Epidermal melanocyte (primary cell): ENCODE results near the gene RANBP3.

Experiments used
- DNase-seq: peaks from one replicate; pipeline ENCODE4 v3.0.0; 2011; ENCODE audit warnings: low spot score; ENCODE audit not compliant: insufficient read length

RANBP3 gene

DNA sequence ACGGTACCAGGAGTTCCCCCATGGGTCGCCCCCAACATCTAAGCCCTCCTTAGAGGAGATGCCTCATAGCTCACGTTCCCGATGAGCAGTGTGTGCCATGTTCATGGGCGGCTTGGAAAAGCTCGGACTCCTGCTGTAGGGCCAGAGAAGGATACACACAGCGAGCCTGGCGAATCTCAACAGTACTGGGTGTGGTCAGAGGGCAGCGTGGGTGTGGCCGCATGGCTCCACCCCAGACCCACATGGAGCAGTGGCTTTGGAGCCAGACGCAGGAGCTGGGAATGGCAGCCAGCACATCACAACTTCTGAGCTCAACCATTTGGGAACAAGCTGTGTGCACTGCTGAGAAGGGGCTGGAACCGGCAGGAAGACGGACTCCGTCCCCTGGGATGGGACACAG is 48.3 kb downstream of the RANBP3 start:
- no peak for DNase-seq

DNA sequence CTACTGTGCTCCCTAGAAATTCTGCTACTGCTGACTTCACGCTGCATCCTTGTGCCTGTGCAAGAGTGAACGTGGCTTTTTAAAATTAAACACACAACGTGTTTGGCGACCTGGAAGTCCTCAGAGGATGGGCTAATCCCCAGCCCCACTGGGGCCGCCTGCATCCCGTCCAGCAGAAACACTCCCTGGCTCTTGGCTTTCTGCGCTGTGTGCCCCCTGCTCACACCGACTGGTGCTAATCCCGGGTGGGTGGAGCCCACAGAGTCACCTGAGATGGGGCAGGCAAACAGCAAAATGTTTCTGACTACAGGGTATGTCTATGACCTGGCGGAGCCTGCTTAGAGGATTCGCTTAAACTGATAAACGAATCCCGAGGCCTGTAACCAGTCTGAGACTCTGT is 48.8 kb downstream of the RANBP3 start:
- DNase-seq, result no peak

DNA sequence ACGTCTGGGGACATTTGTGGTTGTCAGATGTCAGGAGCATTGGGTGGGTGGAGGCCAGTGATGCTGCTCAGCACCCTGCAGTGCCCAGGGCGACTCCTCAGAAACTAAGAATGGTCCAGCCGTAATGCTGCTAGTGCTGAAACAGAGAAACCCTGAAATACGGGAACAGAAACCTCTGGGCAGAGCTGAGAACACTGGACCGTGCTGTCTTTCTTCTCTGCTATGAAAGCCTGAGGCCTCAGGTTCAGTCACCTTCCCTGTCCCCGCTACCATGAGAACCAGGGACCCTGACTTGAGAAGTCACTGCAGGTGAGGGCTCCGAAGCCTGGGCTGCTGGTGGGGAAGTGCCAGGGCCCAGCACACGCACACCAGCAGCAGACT is 50.5 kb downstream of the RANBP3 start:
- DNase-seq, result no peak

DNA sequence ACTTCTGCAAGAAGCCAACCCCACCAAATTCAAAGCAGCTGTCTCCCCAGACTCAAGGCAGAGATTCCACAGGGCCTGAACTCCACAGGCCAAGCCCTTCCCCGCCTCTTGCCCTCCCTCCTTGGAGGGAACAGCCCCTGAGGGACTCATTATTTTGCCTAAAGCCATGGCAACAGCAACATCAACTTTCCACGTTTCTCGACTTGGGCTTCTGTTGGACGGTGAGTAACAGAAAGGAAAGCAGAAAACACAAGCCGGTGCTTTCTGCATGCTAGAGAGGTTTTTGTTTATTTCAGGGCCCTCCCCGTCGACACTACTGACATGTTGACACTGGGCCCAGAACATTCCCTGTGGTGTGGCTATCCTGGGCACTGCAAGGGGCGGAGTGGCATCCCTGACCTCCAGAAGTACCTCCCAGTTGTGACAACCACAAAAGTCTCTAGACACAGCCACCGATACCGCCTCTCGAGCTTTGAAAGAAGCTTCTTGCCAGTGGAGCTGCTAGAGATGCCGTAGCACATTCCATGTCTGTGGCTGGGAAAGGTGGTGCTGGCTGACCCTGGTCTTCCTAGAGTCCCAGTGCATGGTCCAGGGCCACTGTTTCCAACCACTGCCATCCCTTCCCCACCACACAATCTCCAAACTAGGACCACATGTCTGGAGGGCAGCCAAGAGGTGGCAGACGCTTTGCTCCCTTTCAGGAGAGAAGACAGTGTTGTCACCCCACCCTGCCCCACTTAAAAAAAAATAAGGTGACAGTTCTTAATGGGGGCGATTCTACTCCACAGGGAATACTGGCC is 51.1 kb downstream of the RANBP3 start:
- peak; percentile 76 for DNase-seq

DNA sequence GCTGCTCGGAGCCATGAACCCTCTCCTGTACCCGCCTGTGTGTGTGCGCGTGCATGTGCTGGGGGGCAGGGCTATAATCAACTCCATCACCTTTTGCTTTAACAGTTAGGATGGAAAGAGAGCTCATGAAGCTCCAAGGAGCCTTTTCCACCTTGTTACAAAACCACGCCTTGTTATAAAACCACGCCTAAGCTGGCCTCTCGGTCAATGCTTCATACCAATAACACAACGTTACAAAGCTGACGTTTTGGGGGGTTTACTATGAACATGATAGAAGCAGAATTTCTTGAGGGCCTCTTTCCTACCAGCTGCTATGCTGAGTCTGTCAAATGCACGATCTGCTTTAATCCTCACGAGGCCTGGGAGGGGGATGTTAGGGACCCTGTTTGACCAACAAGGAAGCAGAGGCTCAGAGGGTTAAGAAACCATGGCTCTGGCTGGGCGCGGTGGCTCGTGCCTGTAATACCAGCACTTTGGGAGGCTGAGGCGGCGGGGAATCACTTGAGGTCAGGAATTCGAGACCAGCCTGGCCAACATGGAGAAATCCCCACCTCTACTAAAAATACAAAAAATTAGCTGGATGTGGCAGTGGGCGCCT is 52.0 kb downstream of the RANBP3 start:
- DNase-seq, result no peak

DNA sequence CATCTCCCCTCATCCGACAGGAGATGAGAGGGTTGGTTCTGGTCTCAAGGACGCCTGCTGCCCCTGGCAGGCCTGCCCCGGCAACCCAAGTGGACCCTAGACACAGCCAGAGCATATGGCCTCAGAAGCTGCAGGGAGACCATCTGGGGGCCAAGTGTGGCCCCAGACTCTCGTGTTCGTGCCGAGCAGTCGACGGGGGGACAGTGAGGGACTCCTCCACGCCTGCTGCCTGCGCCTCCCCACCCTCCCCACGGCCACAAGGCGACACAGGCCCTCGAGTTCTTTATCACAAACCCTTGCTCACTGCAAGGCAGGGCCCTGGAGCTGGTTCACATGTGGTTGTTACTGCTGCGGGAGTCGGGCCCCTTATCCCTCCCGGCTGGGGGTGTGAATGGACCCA is 54.6 kb downstream of the RANBP3 start:
- no peak for DNase-seq

DNA sequence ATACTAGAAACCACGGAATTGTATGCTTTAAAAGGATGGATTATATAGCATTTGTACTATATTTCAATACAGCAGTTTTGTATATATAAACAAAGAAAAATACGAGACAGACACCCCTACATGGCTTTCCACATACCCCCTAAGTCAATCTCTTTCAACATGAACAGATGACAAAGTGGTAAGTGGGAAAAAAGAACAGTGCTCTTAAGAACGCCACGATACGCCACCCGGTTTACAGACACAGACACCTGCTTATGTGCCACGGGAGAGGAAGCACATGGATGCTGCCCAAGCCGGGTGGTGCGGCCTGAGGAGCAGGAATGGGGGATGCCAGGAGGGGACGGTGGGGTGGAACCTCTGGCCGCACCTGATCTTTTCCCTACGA is 55.8 kb downstream of the RANBP3 start:
- no peak for DNase-seq

DNA sequence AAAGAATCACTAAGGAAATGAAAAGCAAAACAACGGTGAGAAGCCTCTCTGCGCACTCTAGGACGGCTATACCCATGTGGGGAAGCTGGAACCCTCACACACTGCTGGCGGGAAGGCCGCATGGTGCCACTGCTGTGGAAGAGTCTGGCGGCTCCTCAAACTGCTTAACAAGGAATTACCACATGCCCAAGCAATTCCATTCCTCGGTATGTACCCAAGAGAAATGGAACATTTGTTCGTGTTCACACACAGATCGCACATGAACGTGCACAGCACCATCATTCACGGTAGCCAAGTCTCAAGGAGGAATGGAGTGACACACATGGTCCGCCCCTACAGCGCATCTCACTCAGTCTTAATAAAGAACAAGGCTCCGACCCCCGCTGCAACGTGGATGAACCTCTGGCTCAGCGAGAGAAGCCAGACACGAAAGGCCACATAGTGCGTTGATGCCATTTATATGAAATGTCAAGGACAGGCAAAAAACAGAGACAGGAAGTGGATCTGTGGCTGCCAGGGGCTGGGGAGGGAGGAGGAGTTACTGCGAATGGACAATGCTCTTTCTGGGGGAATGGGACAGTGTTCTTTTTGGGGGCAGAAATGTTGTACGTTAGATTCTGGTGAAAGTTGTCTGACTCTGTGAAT is 56.3 kb downstream of the RANBP3 start:
- no peak for DNase-seq

DNA sequence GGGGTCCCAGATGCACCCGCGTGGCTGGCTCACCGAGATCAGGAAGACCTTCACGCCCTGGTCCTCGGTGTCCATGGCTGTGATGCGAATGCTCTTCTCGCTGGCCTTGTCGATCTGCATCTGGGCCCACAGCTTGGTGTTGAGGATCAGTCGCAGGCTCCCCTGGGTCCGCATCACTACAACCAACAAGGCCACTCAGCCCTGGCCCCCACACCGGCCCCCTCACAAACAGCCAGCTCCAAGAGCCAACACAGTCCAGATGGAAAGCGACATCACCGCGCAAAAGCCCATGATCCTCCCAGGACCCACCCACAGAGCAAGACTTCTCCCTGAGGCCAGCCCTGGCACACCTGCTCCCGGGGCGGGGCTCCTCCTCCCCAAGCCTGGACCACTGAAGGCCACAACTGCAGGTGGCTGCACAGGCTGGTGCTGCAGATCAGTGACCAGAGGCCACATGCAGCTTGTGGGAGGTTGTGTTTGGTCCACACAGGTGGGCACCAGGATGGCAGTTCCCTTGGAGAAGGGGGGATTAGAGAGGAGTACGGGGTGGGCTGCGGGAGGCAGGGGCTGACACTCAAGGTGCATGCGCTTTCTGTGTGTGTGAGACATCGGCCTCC is 59.4 kb downstream of the RANBP3 start:
- no peak for DNase-seq

DNA sequence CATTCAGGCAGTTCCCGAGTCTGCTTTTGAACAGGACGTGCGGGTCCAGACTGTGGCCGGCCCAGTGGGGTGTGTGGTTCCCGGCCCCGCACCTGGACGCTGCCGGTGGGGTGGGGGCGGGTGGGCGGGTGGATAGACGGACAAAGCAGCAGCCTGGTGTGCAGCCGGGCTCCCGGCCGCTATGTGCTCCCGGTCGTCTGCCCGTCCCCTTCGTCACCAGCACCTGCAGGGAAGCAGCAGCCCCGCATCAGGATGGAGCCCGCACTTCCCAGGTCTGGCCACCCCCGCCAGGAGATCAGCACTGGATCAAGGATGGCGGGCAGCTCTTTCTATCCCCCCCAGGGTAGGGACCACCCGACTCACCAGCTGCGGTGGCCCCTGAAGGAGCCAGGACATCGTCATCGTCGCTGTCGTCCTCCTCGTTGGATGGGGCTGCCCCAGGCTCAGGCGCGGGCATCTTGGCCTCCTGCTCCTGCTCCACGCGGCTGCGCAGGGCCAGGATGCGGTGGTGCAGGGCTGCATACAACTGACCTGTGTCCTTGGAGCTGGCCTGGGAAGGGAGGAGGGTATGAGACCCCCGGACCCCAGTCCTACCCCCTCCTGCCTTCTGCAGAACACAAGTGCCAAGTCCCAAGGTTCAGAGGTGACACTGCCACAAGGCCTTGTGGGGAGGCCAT is 60.4 kb downstream of the RANBP3 start:
- DNase-seq, result no peak

DNA sequence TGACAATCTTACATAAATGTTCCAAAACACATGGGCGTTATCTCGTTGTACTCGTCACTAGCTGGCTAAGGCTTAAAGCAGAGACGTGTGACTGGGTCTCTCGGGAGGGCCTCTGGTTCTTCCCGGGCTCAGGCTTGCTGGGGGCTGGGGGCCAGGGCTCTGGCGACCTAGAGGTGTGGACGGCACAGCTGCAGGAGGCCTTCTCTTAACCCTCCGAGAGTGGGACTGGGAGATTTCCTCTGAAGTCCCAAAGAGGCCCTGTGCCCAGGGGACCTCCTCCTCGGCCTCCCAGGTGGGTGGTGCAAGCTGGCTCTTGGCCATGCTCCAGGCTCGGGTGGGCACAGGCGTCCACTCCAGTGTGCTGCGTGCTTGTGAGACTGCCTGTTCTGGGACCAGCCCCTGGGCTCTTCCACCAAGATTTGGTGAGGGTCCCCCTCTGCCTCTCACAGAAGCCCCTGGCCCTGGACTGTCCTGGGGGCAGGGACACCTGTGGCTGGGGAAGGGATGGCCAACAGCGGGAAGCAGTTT is 61.7 kb downstream of the RANBP3 start:
- DNase-seq, result no peak

DNA sequence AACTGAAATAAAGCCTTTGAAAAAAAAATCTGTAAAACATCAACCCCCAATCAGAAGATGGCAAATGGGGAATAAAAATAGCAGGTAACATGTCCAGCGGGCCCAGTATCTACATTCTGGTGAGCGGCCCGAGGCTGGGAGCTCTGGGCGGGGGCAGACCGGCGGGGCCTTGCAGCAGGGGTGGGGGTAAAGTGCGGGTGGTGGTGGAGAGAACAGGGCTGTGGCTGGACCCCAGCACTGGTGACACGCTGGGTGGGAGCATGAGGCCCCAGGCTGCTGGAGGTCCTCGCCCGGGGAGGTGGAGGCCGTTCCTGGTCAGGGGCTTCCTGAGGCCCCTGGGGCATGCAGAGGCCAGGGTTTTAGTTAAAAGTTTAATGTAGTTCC is 62.2 kb downstream of the RANBP3 start:
- no peak for DNase-seq

DNA sequence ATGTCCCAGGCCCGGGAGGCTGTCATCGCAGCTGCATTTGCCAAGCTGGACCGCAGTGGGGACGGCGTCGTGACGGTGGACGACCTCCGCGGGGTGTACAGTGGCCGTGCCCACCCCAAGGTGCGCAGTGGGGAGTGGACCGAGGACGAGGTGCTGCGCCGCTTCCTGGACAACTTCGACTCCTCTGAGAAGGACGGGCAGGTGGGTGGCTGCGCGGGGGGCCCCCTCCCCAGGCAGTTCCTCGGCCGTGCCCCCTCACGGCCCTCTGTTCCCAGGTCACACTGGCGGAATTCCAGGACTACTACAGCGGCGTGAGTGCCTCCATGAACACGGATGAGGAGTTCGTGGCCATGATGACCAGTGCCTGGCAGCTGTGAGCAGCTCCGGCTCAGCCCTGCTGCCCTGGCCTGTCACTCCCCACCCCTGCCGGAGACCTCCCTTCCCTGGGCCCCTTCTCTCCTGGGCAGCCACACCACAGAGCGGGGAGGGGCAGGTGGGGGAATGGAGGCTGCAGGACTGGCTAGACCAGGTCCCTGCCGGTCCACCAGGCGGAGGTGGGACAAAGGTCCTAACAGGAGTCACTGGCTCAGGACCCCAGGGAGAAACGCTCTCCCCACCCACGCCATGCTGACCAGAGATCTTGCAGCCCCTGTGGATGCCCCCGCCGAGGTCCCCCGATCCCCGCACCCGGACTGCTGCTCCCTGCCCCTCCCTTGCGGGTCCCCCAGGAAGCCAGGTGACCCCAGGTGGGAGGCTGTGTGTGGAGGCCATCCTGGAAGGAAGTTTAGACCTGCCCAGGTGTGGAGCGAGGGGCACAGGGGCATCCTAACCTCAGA is 62.8 kb downstream of the RANBP3 start:
- DNase-seq, result no peak

DNA sequence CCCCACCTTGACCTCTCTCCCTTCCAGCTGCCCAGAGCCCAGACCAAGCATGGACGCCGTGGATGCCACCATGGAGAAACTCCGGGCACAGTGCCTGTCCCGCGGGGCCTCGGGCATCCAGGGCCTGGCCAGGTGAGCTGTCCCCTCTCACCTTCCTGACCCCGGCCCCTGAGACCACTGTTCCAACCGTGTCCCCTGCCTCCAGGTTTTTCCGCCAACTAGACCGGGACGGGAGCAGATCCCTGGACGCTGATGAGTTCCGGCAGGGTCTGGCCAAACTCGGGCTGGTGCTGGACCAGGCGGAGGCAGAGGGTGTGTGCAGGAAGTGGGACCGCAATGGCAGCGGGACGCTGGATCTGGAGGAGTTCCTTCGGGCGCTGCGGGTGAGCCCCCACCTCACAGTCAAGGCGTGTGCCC is 63.6 kb downstream of the RANBP3 start:
- DNase-seq, result no peak

DNA sequence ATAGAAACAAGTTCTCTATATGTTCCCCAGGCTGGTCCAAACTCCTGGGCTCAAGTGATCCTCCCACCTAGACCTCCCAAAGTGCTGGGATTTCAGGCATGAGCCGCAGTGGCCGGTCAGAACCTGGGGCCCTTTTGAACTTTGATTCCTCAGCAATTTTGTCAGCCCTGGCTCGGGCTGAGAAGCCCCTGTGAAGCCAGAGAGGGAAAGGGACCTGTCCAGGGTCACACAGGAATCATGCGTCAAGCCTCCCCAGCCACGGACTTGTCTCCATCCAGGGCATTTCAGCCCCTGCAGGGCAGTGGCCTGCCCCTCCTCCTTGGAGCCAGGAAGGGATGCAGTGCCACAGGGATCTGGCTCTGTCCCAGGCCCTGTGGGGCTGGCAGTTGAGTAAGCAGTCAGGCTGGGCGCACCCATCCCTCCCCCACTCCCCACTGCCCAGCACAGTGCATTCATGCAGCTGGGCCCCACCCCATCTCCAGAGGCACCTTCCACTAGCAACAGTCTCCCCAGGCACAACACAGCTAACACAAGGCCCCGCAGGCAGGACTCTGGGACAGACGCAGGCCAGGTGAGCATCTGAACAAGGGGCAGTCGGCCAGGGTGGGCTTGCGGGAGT is 64.1 kb downstream of the RANBP3 start, which contains the start of gene CAPS:
Gene CAPS, plus strand, starts transcription at position 516 of the 619 bp plus-strand sequence. CDS start 153 bp downstream, outside the sequence.
- peak; percentile 79 for DNase-seq

DNA sequence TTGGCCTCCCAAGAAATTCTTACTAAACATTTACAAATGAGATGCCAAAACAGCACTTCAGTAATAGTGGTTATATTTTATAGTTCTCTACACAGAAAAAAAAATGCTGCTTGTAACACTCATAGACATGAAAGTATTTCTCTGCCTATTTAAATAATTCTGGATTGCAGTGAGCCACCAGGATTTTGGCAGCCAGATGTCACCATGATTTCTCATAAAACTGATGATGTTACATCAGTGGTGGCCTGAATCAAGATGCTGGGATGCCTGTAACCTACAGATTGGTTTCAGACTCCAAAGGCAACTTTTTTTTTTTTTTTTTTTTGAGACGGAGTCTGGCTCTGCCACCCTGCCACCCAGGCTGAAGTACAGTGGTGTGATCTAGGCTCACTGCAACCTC is 66.6 kb downstream of the RANBP3 start:
- no peak for DNase-seq

DNA sequence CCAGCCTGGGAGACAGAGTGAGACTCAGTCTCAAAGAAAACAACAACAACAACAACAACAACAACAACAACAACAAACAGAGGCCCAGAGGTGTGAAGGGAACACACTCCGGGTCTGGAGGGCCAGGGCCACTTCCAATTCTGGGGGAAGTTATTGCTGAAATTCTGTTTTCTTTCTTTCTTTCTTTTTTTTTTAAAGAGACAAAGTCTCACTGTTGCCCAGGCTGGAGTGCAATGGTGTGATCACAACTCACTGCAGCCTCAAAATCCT is 67.4 kb downstream of the RANBP3 start:
- DNase-seq, result no peak

DNA sequence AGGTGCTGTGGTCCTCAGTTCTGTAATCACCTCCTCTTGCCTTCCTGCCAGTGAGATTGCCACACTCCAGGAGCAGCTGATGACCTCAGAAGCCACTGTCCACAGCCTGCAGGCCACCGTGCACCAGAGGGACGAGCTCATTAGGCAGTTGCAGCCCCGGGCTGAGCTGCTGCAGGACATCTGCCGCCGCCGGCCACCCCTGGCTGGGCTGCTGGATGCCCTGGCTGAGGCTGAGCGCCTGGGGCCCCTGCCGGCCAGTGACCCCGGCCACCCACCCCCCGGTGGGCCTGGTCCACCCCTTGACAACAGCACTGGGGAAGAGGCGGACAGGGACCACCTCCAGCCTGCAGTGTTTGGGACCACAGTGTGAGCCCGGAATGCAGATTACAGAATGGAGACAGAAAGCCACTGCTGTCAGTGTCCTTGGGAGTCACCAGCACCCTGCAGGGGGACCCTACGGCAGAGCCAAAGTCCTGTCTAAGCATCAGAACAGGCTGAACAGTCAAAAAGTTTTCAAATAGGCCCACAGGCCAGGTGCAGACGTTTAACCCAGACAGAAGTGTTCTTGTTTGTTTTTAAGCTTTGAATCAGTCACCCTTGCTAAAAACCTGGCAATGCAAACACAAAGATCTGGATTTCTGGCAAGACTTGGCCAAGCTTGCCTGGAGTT is 69.0 kb downstream of the RANBP3 start:
- no peak for DNase-seq

DNA sequence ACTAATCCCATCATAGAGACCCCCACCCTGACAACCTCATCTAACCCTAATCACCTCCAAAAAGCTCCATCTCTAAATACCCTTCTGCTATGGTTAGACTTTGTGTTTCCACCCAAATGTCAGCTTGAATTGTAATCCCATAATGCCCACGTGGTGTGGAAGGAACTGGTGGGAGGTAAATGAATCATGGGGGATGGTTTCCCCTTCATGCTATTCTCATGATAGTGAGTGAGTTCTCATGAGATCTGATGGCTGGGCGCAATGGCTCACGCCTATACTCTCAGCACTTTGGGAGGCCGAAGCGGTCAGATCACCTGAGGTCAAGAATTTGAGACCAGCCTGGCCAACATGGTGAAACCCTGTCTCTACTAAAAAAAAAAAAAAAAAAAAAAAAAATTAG is 70.7 kb downstream of the RANBP3 start:
- no peak for DNase-seq
